ENCODE measurements around the gene HFE.

DNA sequence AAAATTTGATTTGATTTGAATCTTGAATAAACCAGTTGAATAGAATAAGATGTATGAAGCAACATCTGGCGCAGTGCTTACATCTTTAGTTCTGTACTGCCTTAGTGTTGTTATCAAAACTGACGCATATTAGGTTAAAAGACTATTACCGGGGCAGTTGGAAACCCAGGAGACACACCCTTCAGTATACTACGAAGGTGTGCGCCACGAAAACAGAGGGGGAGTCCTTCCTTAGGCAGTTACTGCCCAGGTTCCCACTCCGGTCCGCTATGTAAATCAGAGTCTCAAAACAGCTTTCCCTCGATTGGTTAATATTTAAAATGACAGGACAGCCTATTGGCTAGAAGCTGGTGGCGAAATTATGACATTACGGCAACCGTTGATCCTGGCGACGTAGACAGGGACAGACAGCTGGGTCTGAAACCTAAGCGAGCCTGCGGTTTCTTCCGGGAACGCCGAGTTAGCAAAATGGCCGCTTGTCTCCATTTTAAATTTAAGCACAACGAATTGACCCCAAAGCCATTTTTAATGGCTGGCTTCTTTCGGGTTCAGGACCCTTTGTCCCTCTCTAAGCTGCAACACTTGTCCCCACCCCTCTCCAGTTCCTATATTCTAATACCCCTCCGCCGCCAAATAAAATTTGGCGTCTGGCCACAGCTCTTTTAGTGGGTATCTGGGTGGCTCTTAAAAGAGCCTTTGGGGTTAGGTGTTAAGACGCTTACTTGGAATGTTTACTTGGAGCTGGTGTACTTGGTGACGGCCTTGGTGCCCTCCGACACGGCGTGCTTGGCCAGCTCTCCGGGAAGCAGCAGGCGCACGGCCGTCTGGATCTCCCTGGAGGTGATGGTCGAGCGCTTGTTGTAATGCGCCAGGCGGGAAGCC, 35.8 kb downstream of the HFE start:
- TF ChIP-seq, protein P1, sequence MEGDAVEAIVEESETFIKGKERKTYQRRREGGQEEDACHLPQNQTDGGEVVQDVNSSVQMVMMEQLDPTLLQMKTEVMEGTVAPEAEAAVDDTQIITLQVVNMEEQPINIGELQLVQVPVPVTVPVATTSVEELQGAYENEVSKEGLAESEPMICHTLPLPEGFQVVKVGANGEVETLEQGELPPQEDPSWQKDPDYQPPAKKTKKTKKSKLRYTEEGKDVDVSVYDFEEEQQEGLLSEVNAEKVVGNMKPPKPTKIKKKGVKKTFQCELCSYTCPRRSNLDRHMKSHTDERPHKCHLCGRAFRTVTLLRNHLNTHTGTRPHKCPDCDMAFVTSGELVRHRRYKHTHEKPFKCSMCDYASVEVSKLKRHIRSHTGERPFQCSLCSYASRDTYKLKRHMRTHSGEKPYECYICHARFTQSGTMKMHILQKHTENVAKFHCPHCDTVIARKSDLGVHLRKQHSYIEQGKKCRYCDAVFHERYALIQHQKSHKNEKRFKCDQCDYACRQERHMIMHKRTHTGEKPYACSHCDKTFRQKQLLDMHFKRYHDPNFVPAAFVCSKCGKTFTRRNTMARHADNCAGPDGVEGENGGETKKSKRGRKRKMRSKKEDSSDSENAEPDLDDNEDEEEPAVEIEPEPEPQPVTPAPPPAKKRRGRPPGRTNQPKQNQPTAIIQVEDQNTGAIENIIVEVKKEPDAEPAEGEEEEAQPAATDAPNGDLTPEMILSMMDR (optimal IDR thresholded peaks at IDR 0.05 in 1 of 3, IDR thresholded peaks at IDR 0.05 in 1 of 3, conservative IDR thresholded peaks at IDR 0.05 in 1 of 3; ENCODE audit: extremely low read depth in 1 of 3, insufficient read depth in 2 of 3, low read length in 3 of 3) = no peak
- TF ChIP-seq EZH2 (IDR thresholded peaks at IDR 0.05; ENCODE audit: low read length) = no peak

Measured in keratinocyte (primary cell).